Measurements from ENCODE around the gene SLA2.

- TF ChIP-seq CTCF (IDR thresholded peaks at IDR 0.05 in 8 of 11, conservative IDR thresholded peaks at IDR 0.05 in 3 of 11) (no peak), POLR2A (IDR thresholded peaks at IDR 0.05) (no peak)
Observed at GRCh38 chr20:36572701-36573102, 73.3 kb downstream of the SLA2 start.
